Activated B cell treated with CpG ODN at 0.5 μM for 24 hours (primary cell): ENCODE data around the gene ORAI3. TPM values are rescaled to one million over a fixed set of nuclear protein-coding genes. Genes with fewer than 3 reads are reported as not detected.

Experiments
- ATAC-seq: fragments of 200-7000 bp; cut with Tn5 transposase; one replicate; pipeline ENCODE4 v1.10.0; 2021; ENCODE audit warnings: low read depth, mild to moderate bottlenecking, moderate library complexity
- CTCF ChIA-PET: fragments of 350-600 bp; sonication (Branson Sonifier 250); formaldehyde crosslinking; loops from one replicate; lab custom pipeline; 2021; ENCODE audit warnings: antibody characterized with exemption; lab: Charles Lee
- POLR2A ChIA-PET: fragments of 350-600 bp; sonication (Branson Sonifier 250); formaldehyde crosslinking; loops from one replicate; lab custom pipeline; 2021; ENCODE audit warnings: antibody characterized with exemption; lab: Charles Lee
- DNase-seq: peaks from one replicate; pipeline ENCODE4 v3.0.0; 2022
- H3K27ac Mint-ChIP-seq: one replicate; pipeline ENCODE4 v1.8.0; 2020; ENCODE audit warnings: mixed read lengths
- H3K27me3 Mint-ChIP-seq: one replicate; pipeline ENCODE4 v1.8.0; 2021; ENCODE audit warnings: mixed read lengths
- H3K36me3 Mint-ChIP-seq: one replicate; pipeline ENCODE4 v1.8.0; 2021; ENCODE audit warnings: low read depth, mixed read lengths
- H3K4me1 Mint-ChIP-seq: one replicate; pipeline ENCODE4 v1.8.0; 2021; ENCODE audit warnings: mixed read lengths
- H3K4me3 Mint-ChIP-seq: one replicate; pipeline ENCODE4 v1.8.0; 2020; ENCODE audit warnings: mild to moderate bottlenecking, mixed read lengths
- H3K9me3 Mint-ChIP-seq: one replicate; pipeline ENCODE4 v1.8.0; 2020; ENCODE audit warnings: mixed read lengths
- CTCF ChIP-seq: fragments of 200-600 bp; IDR thresholded peaks from one replicate; pipeline ENCODE4 v1.8.0; 2022; ENCODE audit warnings: antibody characterized with exemption, mild to moderate bottlenecking
- intact Hi-C: fragments of 100-400 bp; cut with micrococcal nuclease; formaldehyde crosslinking; loops from one replicate; pipeline ENCODE4 v1.15.1; 2024
- total RNA-seq: library from RNA; stranded (reverse); gene quantifications from 2 replicates; pipeline ENCODE4 v1.2.3, GENCODE V29; 2022

Gene ORAI3
- total RNA-seq, 1 donor from 2014 or later = 30.6 TPM

- peaks cover 27% of the 10 kb centered on the region for H3K4me1 Mint-ChIP-seq
- H3K9me3 Mint-ChIP-seq = no peaks in the 10 kb centered on the region
- H3K27me3 Mint-ChIP-seq = no peaks in the 10 kb centered on the region
- ChIA-PET CTCF (interaction anchor here (1.1 to 1.9 kb wide), 5 partner anchors 11 to 349 kb away, joined by 3 to 6 read pairs (median 3); partner anchors contain the start of gene KAT8), POLR2A (no interaction called here)
- TF ChIP-seq CTCF = no peak
- ATAC-seq (no peak), DNase-seq (no peak)
- intact Hi-C loops = loop anchor here (10.0 kb wide), 1 partner anchor 922 kb away; the partner anchor contains the start of gene ZNF267
- no peak overlapping the region for H3K27ac Mint-ChIP-seq
- H3K36me3 Mint-ChIP-seq = peaks cover 16% of the 10 kb centered on the region
- H3K4me3 Mint-ChIP-seq = no peak overlapping the region
Observed at GRCh38 chr16:30953111-30953510, 4.2 kb downstream of the ORAI3 start.

- Mint-ChIP-seq H3K4me1 (peaks cover 31% of the 10 kb centered on the region), H3K27me3 (no peaks in the 10 kb centered on the region), H3K9me3 (no peaks in the 10 kb centered on the region), H3K27ac (no peak overlapping the region), H3K4me3 (no peak overlapping the region), H3K36me3 (peaks cover 18% of the 10 kb centered on the region)
- intact Hi-C loops = loop anchor here (10.0 kb wide), 1 partner anchor 921 kb away; the partner anchor contains the start of gene ZNF267
- POLR2A ChIA-PET = interaction anchor here (1.4 to 2.4 kb wide), 2 partner anchors 24 to 121 kb away, joined by 3 to 12 read pairs; partner anchors contain the start of genes ZNF646 and ZNF668
- peak; percentile 42 for DNase-seq
- CTCF ChIA-PET = interaction anchor here (1.1 to 1.9 kb wide), 6 partner anchors 12 to 490 kb away, joined by 3 to 6 read pairs (median 4); partner anchors contain the start of gene KAT8
- no peak for TF ChIP-seq CTCF
- no peak for ATAC-seq
Observed at GRCh38 chr16:30953511-30954124, 4.8 kb downstream of the ORAI3 start.

- ATAC-seq = no peak
- intact Hi-C loops = loop anchor here (5.0 to 10.0 kb wide), 2 partner anchors 162 to 920 kb away; partner anchors contain the start of genes KAT8 and ZNF267
- no peak for TF ChIP-seq CTCF
- peaks cover 36% of the 10 kb centered on the region for H3K4me1 Mint-ChIP-seq
- ChIA-PET POLR2A (interaction anchor here (1.2 to 2.4 kb wide), 3 partner anchors 26 to 163 kb away, joined by 3 to 12 read pairs (median 4); partner anchors contain the start of genes KAT8, ZNF646 and ZNF668), CTCF (interaction anchor here (1.1 to 1.6 kb wide), 2 partner anchors 13 to 488 kb away, joined by 4 to 5 read pairs; no protein-coding TSS in a partner anchor)
- H3K4me3 Mint-ChIP-seq = no peak overlapping the region
- no peak overlapping the region for H3K27ac Mint-ChIP-seq
- peaks cover 24% of the 10 kb centered on the region for H3K36me3 Mint-ChIP-seq
- no peak for DNase-seq
- no peaks in the 10 kb centered on the region for H3K27me3 Mint-ChIP-seq
- H3K9me3 Mint-ChIP-seq = no peaks in the 10 kb centered on the region
Observed at GRCh38 chr16:30954993-30955392, 6.1 kb downstream of the ORAI3 start.

- Mint-ChIP-seq H3K4me1 (peaks cover 31% of the 10 kb centered on the region), H3K27ac (peak overlapping the region; percentile 99), H3K4me3 (peak overlapping the region; percentile 95), H3K9me3 (no peaks in the 10 kb centered on the region), H3K36me3 (peaks cover 40% of the 10 kb centered on the region), H3K27me3 (no peaks in the 10 kb centered on the region)
- intact Hi-C loops = loop anchor here (1.0 to 10.0 kb wide), 9 partner anchors 8 to 918 kb away; partner anchors contain the start of genes ARMC5, FBRS, KAT8 and ORAI3
- DNase-seq (peak; percentile 77), ATAC-seq (peak; percentile 67)
- no peak for TF ChIP-seq CTCF
- CTCF ChIA-PET = no interaction called here
- POLR2A ChIA-PET = interaction anchor here (0.6 to 1.2 kb wide), 12 partner anchors 13 to 917 kb away, joined by 3 to 9 read pairs (median 4); partner anchors contain the start of genes ARMC5, KAT8, STX1B and ZNF267
Observed at GRCh38 chr16:30956601-30957455, 8.0 kb downstream of the ORAI3 start.
